HepG2 (cell line): ENCODE data around the gene SNPH. TPM values are rescaled to one million over a fixed set of nuclear protein-coding genes. Genes with fewer than 3 reads are reported as not detected.

Experiments
- ATAC-seq: fragments of 200-7000 bp; cut with Tn5 transposase; 3 replicates; pipeline ENCODE4 v1.9.1; 2020; ENCODE audit warnings: mild to moderate bottlenecking, moderate library complexity
- BruUV-seq: library from RNA; stranded (reverse); fragments of 400-500 nt; replicated peaks from 2 replicates; lab custom pipeline; 2021; lab: Mats Ljungman, UMichigan
- CTCF ChIA-PET: fragments of 300-600 bp; formaldehyde crosslinking; extraction: SDS; loops from one replicate; lab custom pipeline; 2021; ENCODE audit warnings: low total read pairs, inconsistent platforms, low intra/inter-chr PET ratio; lab: Yijun Ruan, JAX
- POLR2A ChIA-PET: fragments of 350-600 bp; sonication (Branson Sonifier 250); formaldehyde crosslinking; loops from one replicate; lab custom pipeline; 2020; ENCODE audit warnings: antibody characterized with exemption, inconsistent platforms; lab: Yijun Ruan, JAX
- DNase-seq: peaks from one replicate; pipeline ENCODE4 v3.0.0-alpha.2; 2015; ENCODE audit warnings: low spot score
- FAIRE-seq: peaks from 3 replicates; lab custom pipeline; 2011; peaks lifted over from hg19 to GRCh38; lab: Jason Lieb, UNC
- H2AFZ ChIP-seq: one replicate; pipeline ENCODE4 v1.6.1; 2011; ENCODE audit warnings: low read length, inconsistent platforms
- H3K27ac ChIP-seq: fragments of 300-600 bp; 3 replicates; pipeline ENCODE4 v1.8.0; 2011; ENCODE audit warnings: mixed run types, mild to moderate bottlenecking, mixed read lengths, low read length, inconsistent platforms; ENCODE audit not compliant: insufficient read depth; ENCODE audit errors: extremely low read length
- H3K27me3 ChIP-seq, 2 experiments: fragments of 200-600 bp in 1 of 2; 2 replicates in 1 of 2; 3 replicates in 1 of 2; pipeline versions ENCODE4 v1.6.0 to v1.8.0; 2011; ENCODE audit warnings: low read length in 2 of 2, mild to moderate bottlenecking in 2 of 2, moderate library complexity in 2 of 2, inconsistent platforms in 1 of 2; ENCODE audit not compliant: insufficient read depth in 2 of 2, control insufficient read depth in 1 of 2
- H3K36me3 ChIP-seq, 2 experiments: fragments of 200-600 bp in 1 of 2; replicated peaks in 1 of 2; 2 replicates in 1 of 2; 3 replicates in 1 of 2; pipeline versions ENCODE4 v1.5.1 to v1.8.0; 2011; ENCODE audit warnings: low read length in 2 of 2, inconsistent platforms in 1 of 2; ENCODE audit not compliant: insufficient read depth in 2 of 2, control insufficient read depth in 1 of 2
- H3K4me1 ChIP-seq: 2 replicates; pipeline ENCODE4 v1.5.1; 2012; ENCODE audit warnings: low read length, inconsistent platforms; ENCODE audit not compliant: insufficient read depth
- H3K4me2 ChIP-seq: 2 replicates; pipeline ENCODE4 v1.6.0; 2011; ENCODE audit warnings: low read depth, low read length, inconsistent platforms
- H3K4me3 ChIP-seq, 3 experiments: fragments of 200-600 bp in 1 of 3; sonication (generic), shearing (Covaris generic) in 1 of 3; replicated peaks in 1 of 3; 2 replicates each; pipeline ENCODE4 v1.5.1; 2011 to 2016; ENCODE audit warnings: low read length in 3 of 3, inconsistent platforms in 2 of 3, low read depth in 2 of 3, mild to moderate bottlenecking in 2 of 3, control low read depth in 1 of 3, mixed read lengths in 1 of 3; ENCODE audit not compliant: insufficient read depth in 1 of 3
- H3K79me2 ChIP-seq: one replicate; pipeline ENCODE4 v1.6.1; 2011; ENCODE audit warnings: low read length, inconsistent platforms; ENCODE audit not compliant: insufficient read depth
- H3K9ac ChIP-seq: 2 replicates; pipeline ENCODE4 v1.6.0; 2011; ENCODE audit warnings: mild to moderate bottlenecking, low read depth, low read length, inconsistent platforms; ENCODE audit not compliant: insufficient read depth
- H3K9me3 ChIP-seq: 2 replicates; pipeline ENCODE4 v1.5.1; 2012; ENCODE audit warnings: mild to moderate bottlenecking, low read length
- H4K20me1 ChIP-seq: 2 replicates; pipeline ENCODE4 v1.6.0; 2011; ENCODE audit warnings: inconsistent platforms, mild to moderate bottlenecking, low read length, moderate library complexity; ENCODE audit not compliant: insufficient read depth
- HOXA5 ChIP-seq: sonication (generic); formaldehyde crosslinking; IDR thresholded peaks from 2 replicates; pipeline ENCODE4 v1.4.0; 2020; ENCODE audit warnings: missing genetic modification reagents
- MTF1 ChIP-seq: sonication (generic); formaldehyde crosslinking; IDR thresholded peaks from 2 replicates; pipeline ENCODE4 v1.5.0; 2020; ENCODE audit warnings: missing genetic modification reagents
- SCMH1 ChIP-seq: sonication (generic); formaldehyde crosslinking; IDR thresholded peaks from 2 replicates; pipeline ENCODE4 v1.9.0; 2021; ENCODE audit warnings: missing genetic modification reagents, mild to moderate bottlenecking, borderline replicate concordance
- ZNF136 ChIP-seq: sonication (generic); formaldehyde crosslinking; IDR thresholded peaks from 2 replicates; pipeline ENCODE4 v1.8.1; 2022; ENCODE audit warnings: low read depth, mild to moderate bottlenecking, moderate library complexity, missing genetic modification reagents
- WGBS: methylation state at CpG from one replicate; pipeline ENCODE4 v1.1.6; 2017; ENCODE audit warnings: low lambda C conversion rate; 5-methylcytosine and 5-hydroxymethylcytosine counted together
- in situ Hi-C: cut with HindIII; loops from 2 replicates; pipeline ENCODE4 v1.10.0; 2017; ENCODE audit warnings: low pct_unique_long_range_greater_than_20kb; ENCODE audit not compliant: extremely low pct_ligation_motif_present
- intact Hi-C: fragments of 100-400 bp; cut with micrococcal nuclease; formaldehyde crosslinking; loops from one replicate; pipeline ENCODE4 v1.10.0; 2022; ENCODE audit not compliant: unreplicated experiment
- polyA plus RNA-seq, 8 experiments: library from polyadenylated mRNA; depleted of rRNA in 3 of 8; stranded (reverse) in 7 of 8; unstranded in 1 of 8; fragments of >200 nt; fragmentation: Illumina TruSeq in 4 of 8; extraction: Trizol in 4 of 8; gene quantifications; 2 replicates each; pipeline versions ENCODE4 v1.2.1 to v1.2.3, GENCODE V29; 2011 to 2016; ENCODE audit warnings: low read depth in 4 of 8, missing spikeins in 1 of 8, mixed read lengths in 1 of 8; ENCODE audit not compliant: insufficient read depth in 1 of 8
- total RNA-seq, 5 experiments: library from RNA; depleted of rRNA; stranded (reverse); fragments of >200 nt; fragmentation: Illumina TruSeq; extraction: Trizol; gene quantifications; 2 replicates each; pipeline ENCODE4 v1.2.3, GENCODE V29; 2016; ENCODE audit warnings: low read depth in 1 of 5
- TF ChIP-seq, protein P1 (sequence below): sonication (generic); formaldehyde crosslinking; IDR thresholded peaks from 2 replicates; pipeline ENCODE4 v1.4.0; 2020; ENCODE audit warnings: missing genetic modification reagents
- TF ChIP-seq, protein P2 (sequence below): IDR thresholded peaks from 2 replicates; pipeline ENCODE4 v1.6.1; 2016; ENCODE audit warnings: mild to moderate bottlenecking

Gene SNPH
- total and polyA plus RNA-seq, 2 of the 13 experiments (the other 11 are each of a cell fraction or from before 2014, with no cell fraction given) = 0.09 TPM; not detected in 1

DNA sequence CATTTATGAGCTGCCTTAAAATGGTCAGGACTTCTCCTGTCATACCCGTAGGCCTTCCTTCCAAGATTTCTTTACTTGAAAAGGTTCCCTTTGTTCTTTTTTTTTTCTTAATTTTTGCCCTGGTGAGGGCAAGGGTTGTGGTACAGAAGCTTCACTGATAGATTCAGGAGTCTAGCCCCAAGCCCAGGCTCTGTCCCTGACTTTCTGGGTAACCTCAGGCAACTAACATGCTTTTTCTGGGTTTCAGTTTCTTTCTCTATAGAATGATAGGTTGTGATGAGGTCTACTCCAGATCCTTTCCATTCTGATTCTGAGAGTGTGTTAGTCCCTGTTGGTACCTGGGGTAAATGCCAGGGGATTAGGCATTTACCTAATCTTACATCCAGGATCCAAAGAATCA is 21.2 kb downstream of the SNPH start:
- POLR2A ChIA-PET = interaction anchor here (1.2 kb wide), 1 partner anchor 38 kb away, joined by 3 read pairs; no protein-coding TSS in a partner anchor
- WGBS = 30% methylated on average over 1 of the region's 1 CpG

More for the DNA sequence above, 21.2 kb downstream of the SNPH start:
- no peaks in the 10 kb centered on the region for H3K4me1 ChIP-seq
- H3K27ac ChIP-seq = no peak overlapping the region
- no peaks in the 10 kb centered on the region for H3K9me3 ChIP-seq
- ATAC-seq = no peak
- no peak overlapping the region for H3K4me3 ChIP-seq
- no peak for TF ChIP-seq SCMH1 (CRISPR knock-in tag)
- TF ChIP-seq, protein P1, sequence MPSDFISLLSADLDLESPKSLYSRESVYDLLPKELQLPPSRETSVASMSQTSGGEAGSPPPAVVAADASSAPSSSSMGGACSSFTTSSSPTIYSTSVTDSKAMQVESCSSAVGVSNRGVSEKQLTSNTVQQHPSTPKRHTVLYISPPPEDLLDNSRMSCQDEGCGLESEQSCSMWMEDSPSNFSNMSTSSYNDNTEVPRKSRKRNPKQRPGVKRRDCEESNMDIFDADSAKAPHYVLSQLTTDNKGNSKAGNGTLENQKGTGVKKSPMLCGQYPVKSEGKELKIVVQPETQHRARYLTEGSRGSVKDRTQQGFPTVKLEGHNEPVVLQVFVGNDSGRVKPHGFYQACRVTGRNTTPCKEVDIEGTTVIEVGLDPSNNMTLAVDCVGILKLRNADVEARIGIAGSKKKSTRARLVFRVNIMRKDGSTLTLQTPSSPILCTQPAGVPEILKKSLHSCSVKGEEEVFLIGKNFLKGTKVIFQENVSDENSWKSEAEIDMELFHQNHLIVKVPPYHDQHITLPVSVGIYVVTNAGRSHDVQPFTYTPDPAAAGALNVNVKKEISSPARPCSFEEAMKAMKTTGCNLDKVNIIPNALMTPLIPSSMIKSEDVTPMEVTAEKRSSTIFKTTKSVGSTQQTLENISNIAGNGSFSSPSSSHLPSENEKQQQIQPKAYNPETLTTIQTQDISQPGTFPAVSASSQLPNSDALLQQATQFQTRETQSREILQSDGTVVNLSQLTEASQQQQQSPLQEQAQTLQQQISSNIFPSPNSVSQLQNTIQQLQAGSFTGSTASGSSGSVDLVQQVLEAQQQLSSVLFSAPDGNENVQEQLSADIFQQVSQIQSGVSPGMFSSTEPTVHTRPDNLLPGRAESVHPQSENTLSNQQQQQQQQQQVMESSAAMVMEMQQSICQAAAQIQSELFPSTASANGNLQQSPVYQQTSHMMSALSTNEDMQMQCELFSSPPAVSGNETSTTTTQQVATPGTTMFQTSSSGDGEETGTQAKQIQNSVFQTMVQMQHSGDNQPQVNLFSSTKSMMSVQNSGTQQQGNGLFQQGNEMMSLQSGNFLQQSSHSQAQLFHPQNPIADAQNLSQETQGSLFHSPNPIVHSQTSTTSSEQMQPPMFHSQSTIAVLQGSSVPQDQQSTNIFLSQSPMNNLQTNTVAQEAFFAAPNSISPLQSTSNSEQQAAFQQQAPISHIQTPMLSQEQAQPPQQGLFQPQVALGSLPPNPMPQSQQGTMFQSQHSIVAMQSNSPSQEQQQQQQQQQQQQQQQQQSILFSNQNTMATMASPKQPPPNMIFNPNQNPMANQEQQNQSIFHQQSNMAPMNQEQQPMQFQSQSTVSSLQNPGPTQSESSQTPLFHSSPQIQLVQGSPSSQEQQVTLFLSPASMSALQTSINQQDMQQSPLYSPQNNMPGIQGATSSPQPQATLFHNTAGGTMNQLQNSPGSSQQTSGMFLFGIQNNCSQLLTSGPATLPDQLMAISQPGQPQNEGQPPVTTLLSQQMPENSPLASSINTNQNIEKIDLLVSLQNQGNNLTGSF = no peak
- no peak for TF ChIP-seq MTF1 (CRISPR knock-in tag)
- TF ChIP-seq HOXA5 (CRISPR knock-in tag) = no peak
- no peak for TF ChIP-seq ZNF136 (CRISPR knock-in tag)
- TF ChIP-seq, protein P2, sequence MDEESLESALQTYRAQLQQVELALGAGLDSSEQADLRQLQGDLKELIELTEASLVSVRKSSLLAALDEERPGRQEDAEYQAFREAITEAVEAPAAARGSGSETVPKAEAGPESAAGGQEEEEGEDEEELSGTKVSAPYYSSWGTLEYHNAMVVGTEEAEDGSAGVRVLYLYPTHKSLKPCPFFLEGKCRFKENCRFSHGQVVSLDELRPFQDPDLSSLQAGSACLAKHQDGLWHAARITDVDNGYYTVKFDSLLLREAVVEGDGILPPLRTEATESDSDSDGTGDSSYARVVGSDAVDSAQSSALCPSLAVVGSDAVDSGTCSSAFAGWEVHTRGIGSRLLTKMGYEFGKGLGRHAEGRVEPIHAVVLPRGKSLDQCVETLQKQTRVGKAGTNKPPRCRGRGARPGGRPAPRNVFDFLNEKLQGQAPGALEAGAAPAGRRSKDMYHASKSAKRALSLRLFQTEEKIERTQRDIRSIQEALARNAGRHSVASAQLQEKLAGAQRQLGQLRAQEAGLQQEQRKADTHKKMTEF (CRISPR knock-in tag) = no peak
- no peaks in the 10 kb centered on the region for H3K79me2 ChIP-seq
- H3K4me2 ChIP-seq = no peak overlapping the region
- intact Hi-C loops = no loop called here
- CTCF ChIA-PET = no interaction called here
- H2AFZ ChIP-seq = no peak overlapping the region
- no peaks in the 10 kb centered on the region for H4K20me1 ChIP-seq
- in situ Hi-C loops = no loop called here
- H3K27me3 ChIP-seq = peaks cover 6 to 45% of the 10 kb centered on the region in 2 experiments; a peak in 4 of 5 replicates
- no TSS peak for BruUV-seq
- no peak for FAIRE-seq
- no peak for DNase-seq
- no peak overlapping the region for H3K9ac ChIP-seq
- H3K36me3 ChIP-seq = no peaks in the 10 kb centered on the region
